ENCODE measurements around the gene USP49. TPM values are rescaled to one million over a fixed set of nuclear protein-coding genes. Genes with fewer than 3 reads are reported as not detected.

USP49 gene
- total RNA-seq, 2 experiments from 2014 or later, result 1.3 TPM

DNA sequence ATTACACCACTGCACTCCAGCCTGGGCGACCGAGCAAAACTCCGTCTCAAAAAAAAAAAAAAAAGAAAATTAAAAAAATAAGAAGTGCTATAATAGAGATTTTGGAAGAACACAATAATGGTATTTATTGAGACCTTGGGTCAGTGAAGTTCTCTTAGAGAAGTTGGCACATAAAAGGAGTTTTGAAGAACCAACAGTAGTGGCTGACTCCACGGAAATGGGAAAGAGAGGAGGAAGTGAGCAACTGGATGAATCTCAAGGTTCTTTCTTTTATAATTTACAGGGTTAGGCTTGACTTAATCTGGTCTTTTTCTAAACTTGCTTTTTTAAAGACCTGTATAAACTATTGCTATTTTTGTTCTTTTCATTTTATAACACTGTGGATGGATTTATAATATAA is 54.8 kb downstream of the USP49 start:
- intact Hi-C loops (cut with DNase I, micrococcal nuclease), result no loop called here
- POLR2A ChIA-PET, result no interaction called here

GRCh38 chr6:41836660-41837052 is 58.5 kb downstream of the USP49 start:
- Mint-ChIP-seq H3K9me3 (no peaks in the 10 kb centered on the region), H3K4me3 (no peak overlapping the region), H3K27me3 (no peaks in the 10 kb centered on the region), H3K36me3 (ENCODE audit: low read depth) (no peaks in the 10 kb centered on the region), H3K4me1 (ENCODE audit: low read depth) (no peaks in the 10 kb centered on the region), H3K27ac (no peak overlapping the region)
- H3K4me1 ChIP-seq (ENCODE audit: insufficient read depth, low read length), result no peaks in the 10 kb centered on the region
- no peaks in the 10 kb centered on the region for H3K27me3 ChIP-seq (ENCODE audit: control insufficient read depth in 1 of 2, insufficient read depth in 2 of 2, low read length in 2 of 2)
- TF ChIP-seq CTCF (IDR thresholded peaks at IDR 0.05), result no peak
- DNase-seq (no peak), ATAC-seq (ENCODE audit: poor library complexity) (no peak)
- POLR2A ChIA-PET, result no interaction called here
- intact Hi-C loops (cut with DNase I, micrococcal nuclease), result no loop called here
- no peaks in the 10 kb centered on the region for H3K36me3 ChIP-seq (ENCODE audit: insufficient read depth, low read length)
- no peaks in the 10 kb centered on the region for H3K9me3 ChIP-seq (ENCODE audit: control insufficient read depth in 1 of 2, insufficient read depth in 1 of 2, low read length in 2 of 2)
- H3K4me3 ChIP-seq (ENCODE audit: low read length), result no peak overlapping the region
- CTCF ChIA-PET, result no interaction called here
- no peak overlapping the region for H3K27ac ChIP-seq (ENCODE audit: low read depth in 1 of 2, low read length in 2 of 2)

More for the DNA sequence above, 54.8 kb downstream of the USP49 start:
- Histone ChIP-seq H3K4me1 (ENCODE audit: insufficient read depth, low read length) (no peaks in the 10 kb centered on the region), H3K4me3 (ENCODE audit: low read length) (no peak overlapping the region), H3K27me3 (ENCODE audit: control insufficient read depth in 1 of 2, insufficient read depth in 2 of 2, low read length in 2 of 2) (no peaks in the 10 kb centered on the region), H3K36me3 (ENCODE audit: insufficient read depth, low read length) (no peaks in the 10 kb centered on the region), H3K27ac (ENCODE audit: low read depth in 1 of 2, low read length in 2 of 2) (no peak overlapping the region), H3K9me3 (ENCODE audit: control insufficient read depth in 1 of 2, insufficient read depth in 1 of 2, low read length in 2 of 2) (no peaks in the 10 kb centered on the region)
- Mint-ChIP-seq H3K4me1 (ENCODE audit: low read depth) (no peaks in the 10 kb centered on the region), H3K27me3 (no peaks in the 10 kb centered on the region), H3K9me3 (no peaks in the 10 kb centered on the region), H3K27ac (no peak overlapping the region), H3K36me3 (ENCODE audit: low read depth) (no peaks in the 10 kb centered on the region), H3K4me3 (no peak overlapping the region)
- TF ChIP-seq CTCF (IDR thresholded peaks at IDR 0.05), result no peak
- DNase-seq (no peak), ATAC-seq (ENCODE audit: poor library complexity) (no peak)
- CTCF ChIA-PET, result no interaction called here

DNA sequence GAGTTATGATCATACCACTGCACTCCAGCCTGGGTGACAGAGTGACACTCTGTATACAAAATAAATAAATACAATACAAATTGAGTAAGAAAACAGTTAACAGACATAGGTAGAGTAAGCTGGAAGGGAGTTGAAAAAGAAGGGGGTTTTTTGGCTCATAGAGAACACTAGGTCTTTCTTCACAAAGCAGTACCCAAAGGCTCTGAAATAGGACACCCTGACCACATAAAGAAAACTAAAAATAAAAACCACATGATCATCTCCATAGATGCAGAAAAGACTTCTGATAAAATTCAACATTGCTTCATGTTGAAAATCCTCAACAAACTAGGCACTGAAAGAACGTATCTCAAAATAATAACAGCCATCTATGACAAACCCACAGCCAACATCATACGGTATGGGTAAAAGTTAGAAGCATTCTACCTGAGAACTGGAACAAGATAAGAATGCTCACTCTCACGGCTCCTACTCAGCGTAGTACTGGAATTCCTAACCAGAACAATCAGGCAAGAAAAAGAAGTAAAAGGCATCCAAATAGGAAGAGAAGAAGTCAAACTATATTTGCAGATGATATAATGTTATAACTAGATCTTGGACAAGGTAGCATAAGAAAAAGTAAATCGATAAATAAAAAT is 59.0 kb downstream of the USP49 start:
- intact Hi-C loops (cut with DNase I, micrococcal nuclease), result no loop called here
- POLR2A ChIA-PET, result no interaction called here
- Mint-ChIP-seq H3K9me3 (no peaks in the 10 kb centered on the region), H3K27ac (no peak overlapping the region), H3K36me3 (ENCODE audit: low read depth) (no peaks in the 10 kb centered on the region), H3K27me3 (no peaks in the 10 kb centered on the region), H3K4me1 (ENCODE audit: low read depth) (no peaks in the 10 kb centered on the region), H3K4me3 (no peak overlapping the region)
- Histone ChIP-seq H3K27me3 (ENCODE audit: control insufficient read depth in 1 of 2, insufficient read depth in 2 of 2, low read length in 2 of 2) (no peaks in the 10 kb centered on the region), H3K4me1 (ENCODE audit: insufficient read depth, low read length) (no peaks in the 10 kb centered on the region), H3K4me3 (ENCODE audit: low read length) (no peak overlapping the region), H3K27ac (ENCODE audit: low read depth in 1 of 2, low read length in 2 of 2) (no peak overlapping the region), H3K36me3 (ENCODE audit: insufficient read depth, low read length) (no peaks in the 10 kb centered on the region), H3K9me3 (ENCODE audit: control insufficient read depth in 1 of 2, insufficient read depth in 1 of 2, low read length in 2 of 2) (no peaks in the 10 kb centered on the region)
- no peak for ATAC-seq (ENCODE audit: poor library complexity)
- CTCF ChIA-PET, result no interaction called here
- no peak for DNase-seq
- TF ChIP-seq CTCF (IDR thresholded peaks at IDR 0.05), result no peak

Measured in CD4-positive, alpha-beta T cell (primary cell).